HEK293 (cell line): ENCODE data around the gene ADIPOR1.
A peak's percentile ranks its signal among the peaks of the same experiment; 100 is the strongest.

Experiments
- SALL2 ChIP-seq: fragments of 450-650 bp; formaldehyde crosslinking; IDR thresholded peaks from 2 replicates; pipeline ENCODE4 v1.5.0; 2017; ENCODE audit warnings: missing biosample characterization, mild to moderate bottlenecking, missing genetic modification characterization, borderline replicate concordance
- SCRT1 ChIP-seq: fragments of 450-650 bp; formaldehyde crosslinking; IDR thresholded peaks from 2 replicates; pipeline ENCODE4 v1.5.1; 2016; ENCODE audit warnings: missing biosample characterization, missing genetic modification characterization, borderline replicate concordance
- SP2 ChIP-seq: fragments of 450-650 bp; formaldehyde crosslinking; IDR thresholded peaks from 2 replicates; pipeline ENCODE4 v1.5.1; 2016; ENCODE audit warnings: missing biosample characterization, missing genetic modification characterization
- SP7 ChIP-seq: fragments of 450-650 bp; formaldehyde crosslinking; IDR thresholded peaks from 2 replicates; pipeline ENCODE4 v1.5.1; 2016; ENCODE audit warnings: missing biosample characterization, missing genetic modification characterization
- ZBTB20 ChIP-seq: fragments of 450-650 bp; formaldehyde crosslinking; IDR thresholded peaks from 2 replicates; pipeline ENCODE4 v1.5.1; 2016; ENCODE audit warnings: missing biosample characterization, missing genetic modification characterization
- ZBTB21 ChIP-seq: fragments of 450-650 bp; formaldehyde crosslinking; IDR thresholded peaks from 2 replicates; pipeline ENCODE4 v1.5.1; 2017; ENCODE audit warnings: missing biosample characterization, missing genetic modification characterization
- ZBTB6 ChIP-seq: fragments of 450-650 bp; formaldehyde crosslinking; IDR thresholded peaks from 2 replicates; pipeline ENCODE4 v1.5.1; 2017; ENCODE audit warnings: missing biosample characterization, missing genetic modification characterization
- ZBTB8A ChIP-seq: fragments of 450-650 bp; formaldehyde crosslinking; IDR thresholded peaks from 2 replicates; pipeline ENCODE4 v1.5.1; 2016; ENCODE audit warnings: missing biosample characterization, missing genetic modification characterization
- ZEB2 ChIP-seq: fragments of 450-650 bp; formaldehyde crosslinking; IDR thresholded peaks from 2 replicates; pipeline ENCODE4 v1.5.1; 2016; ENCODE audit warnings: missing biosample characterization, missing genetic modification characterization
- ZNF157 ChIP-seq: fragments of 450-650 bp; formaldehyde crosslinking; IDR thresholded peaks from 2 replicates; pipeline ENCODE4 v1.5.1; 2016; ENCODE audit warnings: missing biosample characterization, missing genetic modification characterization
- ZNF274 ChIP-seq, 2 experiments: fragments of 200-500 bp in 1 of 2; fragments of 450-650 bp in 1 of 2; sonication (Bioruptor generic) in 1 of 2; formaldehyde crosslinking in 1 of 2; IDR thresholded peaks; 2 replicates each; pipeline versions ENCODE4 v1.5.1 to v1.6.1; 2014 to 2016; ENCODE audit warnings: borderline replicate concordance in 1 of 2, inconsistent platforms in 1 of 2, low read length in 1 of 2, missing biosample characterization in 1 of 2, missing genetic modification characterization in 1 of 2
- ZNF292 ChIP-seq: fragments of 450-650 bp; formaldehyde crosslinking; IDR thresholded peaks from 2 replicates; pipeline ENCODE4 v1.5.1; 2016; ENCODE audit warnings: low read depth, missing biosample characterization, missing genetic modification characterization, borderline replicate concordance
- ZNF341 ChIP-seq: fragments of 450-650 bp; formaldehyde crosslinking; IDR thresholded peaks from 2 replicates; pipeline ENCODE4; 2016; ENCODE audit warnings: low read depth, missing biosample characterization, missing genetic modification characterization
- ZNF366 ChIP-seq: fragments of 450-650 bp; formaldehyde crosslinking; conservative IDR thresholded peaks from 2 replicates; pipeline ENCODE4 v1.5.1; 2016; ENCODE audit warnings: missing biosample characterization, missing genetic modification characterization
- ZNF416 ChIP-seq: fragments of 450-650 bp; formaldehyde crosslinking; IDR thresholded peaks from 2 replicates; pipeline ENCODE4 v1.5.1; 2016; ENCODE audit warnings: missing biosample characterization, missing genetic modification characterization
- ZNF433 ChIP-seq: fragments of 450-650 bp; formaldehyde crosslinking; IDR thresholded peaks from 2 replicates; pipeline ENCODE4 v1.5.1; 2016; ENCODE audit warnings: missing biosample characterization, missing genetic modification characterization, low read depth
- ZNF530 ChIP-seq: fragments of 450-650 bp; formaldehyde crosslinking; IDR thresholded peaks from 2 replicates; pipeline ENCODE4 v1.5.1; 2016; ENCODE audit warnings: low read depth, missing biosample characterization, missing genetic modification characterization
- ZNF555 ChIP-seq: fragments of 450-650 bp; formaldehyde crosslinking; conservative IDR thresholded peaks from 2 replicates; pipeline ENCODE4 v1.5.1; 2017; ENCODE audit warnings: missing biosample characterization, mild to moderate bottlenecking, missing genetic modification characterization, inconsistent platforms
- ZNF560 ChIP-seq: fragments of 450-650 bp; formaldehyde crosslinking; IDR thresholded peaks from 2 replicates; pipeline ENCODE4 v1.5.1; 2017; ENCODE audit warnings: missing biosample characterization, missing genetic modification characterization, borderline replicate concordance
- ZNF707 ChIP-seq: fragments of 450-650 bp; formaldehyde crosslinking; IDR thresholded peaks from 2 replicates; pipeline ENCODE4 v1.5.1; 2016; ENCODE audit warnings: missing biosample characterization, missing genetic modification characterization
- ZNF777 ChIP-seq: fragments of 450-650 bp; formaldehyde crosslinking; IDR thresholded peaks from 2 replicates; pipeline ENCODE4 v1.5.1; 2017; ENCODE audit warnings: missing biosample characterization, missing genetic modification characterization, borderline replicate concordance
- ZNF843 ChIP-seq: fragments of 450-650 bp; formaldehyde crosslinking; IDR thresholded peaks from 2 replicates; pipeline ENCODE4 v1.5.1; 2016; ENCODE audit warnings: missing biosample characterization, missing genetic modification characterization
- ZSCAN5A ChIP-seq: fragments of 450-650 bp; formaldehyde crosslinking; IDR thresholded peaks from 2 replicates; pipeline ENCODE4 v1.5.1; 2016; ENCODE audit warnings: missing biosample characterization, missing genetic modification characterization
- ZXDB ChIP-seq: fragments of 450-650 bp; formaldehyde crosslinking; IDR thresholded peaks from 2 replicates; pipeline ENCODE4 v1.5.1; 2016; ENCODE audit warnings: missing biosample characterization, missing genetic modification characterization
- TF ChIP-seq, protein P1 (sequence below): fragments of 450-650 bp; formaldehyde crosslinking; IDR thresholded peaks from 2 replicates; pipeline ENCODE4 v1.5.1; 2016; ENCODE audit warnings: missing biosample characterization, missing genetic modification characterization
- TF ChIP-seq, protein P2 (sequence below): fragments of 450-650 bp; formaldehyde crosslinking; IDR thresholded peaks from 2 replicates; pipeline ENCODE4 v1.5.1; 2016; ENCODE audit warnings: missing biosample characterization, missing genetic modification characterization
- TF ChIP-seq, protein P3 (sequence below): fragments of 450-650 bp; formaldehyde crosslinking; IDR thresholded peaks from 2 replicates; pipeline ENCODE4; 2016; ENCODE audit warnings: missing biosample characterization, missing genetic modification characterization
- TF ChIP-seq, protein P4 (sequence below): fragments of 450-650 bp; IDR thresholded peaks from 2 replicates; pipeline ENCODE4 v1.5.1; 2018; ENCODE audit warnings: missing biosample characterization, mild to moderate bottlenecking, missing genetic modification characterization
- TF ChIP-seq, protein P5 (sequence below): fragments of 450-650 bp; formaldehyde crosslinking; IDR thresholded peaks from 2 replicates; pipeline ENCODE4 v1.5.1; 2016; ENCODE audit warnings: missing biosample characterization, missing genetic modification characterization

ADIPOR1 gene

DNA sequence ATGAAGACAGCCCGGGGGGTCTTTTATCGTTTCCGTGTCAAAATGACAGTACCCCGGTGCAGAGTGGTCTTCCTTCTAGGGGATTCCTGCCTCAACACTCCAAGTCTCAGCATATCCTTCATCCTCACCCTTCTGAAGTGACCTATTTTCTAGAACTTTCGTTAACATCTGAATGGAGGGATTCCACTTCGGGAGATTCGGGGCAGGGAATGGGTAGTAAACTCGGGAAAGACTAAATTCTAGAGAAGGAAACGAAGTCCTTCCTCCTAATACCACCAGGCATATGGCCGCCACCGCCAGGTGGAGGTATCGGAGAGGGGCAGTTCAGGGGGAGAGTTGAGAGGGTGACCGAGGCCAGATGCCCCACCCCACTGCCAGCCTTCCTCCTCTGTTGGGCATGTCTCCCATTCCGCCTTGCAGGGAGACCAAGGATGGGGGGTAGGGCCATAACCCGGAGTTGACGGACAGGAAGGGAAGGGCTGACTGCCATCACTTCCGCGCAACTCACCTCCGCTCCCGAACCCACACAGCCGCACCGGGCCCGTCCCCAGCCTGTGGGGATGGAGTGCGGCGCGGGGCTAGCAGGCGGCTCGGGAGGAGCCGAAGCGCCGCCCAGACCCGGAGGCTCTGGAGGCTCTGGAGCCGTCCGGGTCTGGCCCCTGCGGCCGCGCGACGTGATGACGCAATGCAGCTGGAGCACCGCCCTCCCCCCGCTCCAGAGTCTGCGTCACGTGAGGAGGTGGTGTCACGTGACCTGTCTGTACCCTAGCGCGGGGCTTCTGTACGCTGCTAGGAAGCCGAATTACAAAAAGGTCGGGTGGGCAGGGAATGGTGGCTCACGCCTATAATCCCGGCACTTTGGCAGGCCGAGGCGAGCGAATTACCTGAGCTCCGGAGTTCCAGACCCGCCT, 31.3 kb downstream of the ADIPOR1 start, which contains the start of gene KLHL12 (continued):
- TF ChIP-seq ZNF777 (no peak), ZNF274 (IDR thresholded peaks at IDR 0.05; ENCODE audit: low read length) (no peak), ZNF274 (tag by site-specific recombination; IDR thresholded peaks at IDR 0.05; ENCODE audit: borderline replicate concordance) (no peak), ZBTB21 (tag by site-specific recombination) (peak; percentile 94), ZNF341 (tag by site-specific recombination) (peak; percentile 76; the same call in 1 of the 2 replicates), ZSCAN5A (peak; percentile 15; the same call in 1 of the 2 replicates), SP2 (peak; percentile 88), ZNF416 (no peak), ZXDB (tag by site-specific recombination) (peak; percentile 99), ZNF707 (tag by site-specific recombination) (no peak), ZNF560 (tag by site-specific recombination) (no peak), SALL2 (tag by site-specific recombination) (no peak), ZNF292 (no peak), ZNF555 (tag by site-specific recombination) (no peak), ZNF530 (tag by site-specific recombination) (no peak), SP7 (peak; percentile 91), ZNF433 (tag by site-specific recombination) (no peak), ZNF843 (tag by site-specific recombination) (peak; percentile 77), ZBTB6 (tag by site-specific recombination) (peak; percentile 100), ZBTB20 (tag by site-specific recombination) (peak; percentile 86), ZEB2 (tag by site-specific recombination) (peak; percentile 90; the same call in 1 of the 2 replicates), SCRT1 (tag by site-specific recombination) (no peak), ZNF157 (tag by site-specific recombination) (no peak), ZBTB8A (tag by site-specific recombination) (peak; percentile 84), ZNF366 (peak; percentile 74)
- TF ChIP-seq, protein P1, sequence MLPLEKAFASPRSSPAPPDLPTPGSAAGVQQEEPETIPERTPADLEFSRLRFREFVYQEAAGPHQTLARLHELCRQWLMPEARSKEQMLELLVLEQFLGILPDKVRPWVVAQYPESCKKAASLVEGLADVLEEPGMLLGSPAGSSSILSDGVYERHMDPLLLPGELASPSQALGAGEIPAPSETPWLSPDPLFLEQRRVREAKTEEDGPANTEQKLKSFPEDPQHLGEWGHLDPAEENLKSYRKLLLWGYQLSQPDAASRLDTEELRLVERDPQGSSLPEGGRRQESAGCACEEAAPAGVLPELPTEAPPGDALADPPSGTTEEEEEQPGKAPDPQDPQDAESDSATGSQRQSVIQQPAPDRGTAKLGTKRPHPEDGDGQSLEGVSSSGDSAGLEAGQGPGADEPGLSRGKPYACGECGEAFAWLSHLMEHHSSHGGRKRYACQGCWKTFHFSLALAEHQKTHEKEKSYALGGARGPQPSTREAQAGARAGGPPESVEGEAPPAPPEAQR: no peak
- TF ChIP-seq, protein P2, sequence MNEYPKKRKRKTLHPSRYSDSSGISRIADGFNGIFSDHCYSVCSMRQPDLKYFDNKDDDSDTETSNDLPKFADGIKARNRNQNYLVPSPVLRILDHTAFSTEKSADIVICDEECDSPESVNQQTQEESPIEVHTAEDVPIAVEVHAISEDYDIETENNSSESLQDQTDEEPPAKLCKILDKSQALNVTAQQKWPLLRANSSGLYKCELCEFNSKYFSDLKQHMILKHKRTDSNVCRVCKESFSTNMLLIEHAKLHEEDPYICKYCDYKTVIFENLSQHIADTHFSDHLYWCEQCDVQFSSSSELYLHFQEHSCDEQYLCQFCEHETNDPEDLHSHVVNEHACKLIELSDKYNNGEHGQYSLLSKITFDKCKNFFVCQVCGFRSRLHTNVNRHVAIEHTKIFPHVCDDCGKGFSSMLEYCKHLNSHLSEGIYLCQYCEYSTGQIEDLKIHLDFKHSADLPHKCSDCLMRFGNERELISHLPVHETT (tag by site-specific recombination): peak; percentile 61; the same call in 1 of the 2 replicates
- TF ChIP-seq, protein P3, sequence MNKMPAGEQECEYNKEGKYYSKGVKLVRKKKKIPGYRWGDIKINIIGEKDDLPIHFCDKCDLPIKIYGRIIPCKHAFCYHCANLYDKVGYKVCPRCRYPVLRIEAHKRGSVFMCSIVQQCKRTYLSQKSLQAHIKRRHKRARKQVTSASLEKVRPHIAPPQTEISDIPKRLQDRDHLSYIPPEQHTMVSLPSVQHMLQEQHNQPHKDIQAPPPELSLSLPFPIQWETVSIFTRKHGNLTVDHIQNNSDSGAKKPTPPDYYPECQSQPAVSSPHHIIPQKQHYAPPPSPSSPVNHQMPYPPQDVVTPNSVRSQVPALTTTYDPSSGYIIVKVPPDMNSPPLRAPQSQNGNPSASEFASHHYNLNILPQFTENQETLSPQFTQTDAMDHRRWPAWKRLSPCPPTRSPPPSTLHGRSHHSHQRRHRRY (tag by site-specific recombination): no peak
- TF ChIP-seq, protein P4, sequence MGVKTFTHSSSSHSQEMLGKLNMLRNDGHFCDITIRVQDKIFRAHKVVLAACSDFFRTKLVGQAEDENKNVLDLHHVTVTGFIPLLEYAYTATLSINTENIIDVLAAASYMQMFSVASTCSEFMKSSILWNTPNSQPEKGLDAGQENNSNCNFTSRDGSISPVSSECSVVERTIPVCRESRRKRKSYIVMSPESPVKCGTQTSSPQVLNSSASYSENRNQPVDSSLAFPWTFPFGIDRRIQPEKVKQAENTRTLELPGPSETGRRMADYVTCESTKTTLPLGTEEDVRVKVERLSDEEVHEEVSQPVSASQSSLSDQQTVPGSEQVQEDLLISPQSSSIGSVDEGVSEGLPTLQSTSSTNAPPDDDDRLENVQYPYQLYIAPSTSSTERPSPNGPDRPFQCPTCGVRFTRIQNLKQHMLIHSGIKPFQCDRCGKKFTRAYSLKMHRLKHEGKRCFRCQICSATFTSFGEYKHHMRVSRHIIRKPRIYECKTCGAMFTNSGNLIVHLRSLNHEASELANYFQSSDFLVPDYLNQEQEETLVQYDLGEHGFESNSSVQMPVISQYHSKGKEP: peak; percentile 49; the same call in 1 of the 2 replicates
- TF ChIP-seq, protein P5, sequence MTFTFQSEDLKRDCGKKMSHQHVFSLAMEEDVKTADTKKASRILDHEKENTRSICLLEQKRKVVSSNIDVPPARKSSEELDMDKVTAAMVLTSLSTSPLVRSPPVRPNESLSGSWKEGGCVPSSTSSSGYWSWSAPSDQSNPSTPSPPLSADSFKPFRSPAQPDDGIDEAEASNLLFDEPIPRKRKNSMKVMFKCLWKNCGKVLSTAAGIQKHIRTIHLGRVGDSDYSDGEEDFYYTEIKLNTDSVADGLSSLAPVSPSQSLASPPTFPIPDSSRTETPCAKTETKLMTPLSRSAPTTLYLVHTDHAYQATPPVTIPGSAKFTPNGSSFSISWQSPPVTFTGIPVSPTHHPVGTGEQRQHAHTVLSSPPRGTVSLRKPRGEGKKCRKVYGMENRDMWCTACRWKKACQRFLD (tag by site-specific recombination): no peak
